ENCODE results near the gene WNT9A.

WNT9A gene

GRCh38 chr1:227922501-227923352 is 25.0 kb downstream of the WNT9A start:
- no peak for TF ChIP-seq TAF1 (IDR thresholded peaks at IDR 0.05; ENCODE audit: low read depth)

DNA sequence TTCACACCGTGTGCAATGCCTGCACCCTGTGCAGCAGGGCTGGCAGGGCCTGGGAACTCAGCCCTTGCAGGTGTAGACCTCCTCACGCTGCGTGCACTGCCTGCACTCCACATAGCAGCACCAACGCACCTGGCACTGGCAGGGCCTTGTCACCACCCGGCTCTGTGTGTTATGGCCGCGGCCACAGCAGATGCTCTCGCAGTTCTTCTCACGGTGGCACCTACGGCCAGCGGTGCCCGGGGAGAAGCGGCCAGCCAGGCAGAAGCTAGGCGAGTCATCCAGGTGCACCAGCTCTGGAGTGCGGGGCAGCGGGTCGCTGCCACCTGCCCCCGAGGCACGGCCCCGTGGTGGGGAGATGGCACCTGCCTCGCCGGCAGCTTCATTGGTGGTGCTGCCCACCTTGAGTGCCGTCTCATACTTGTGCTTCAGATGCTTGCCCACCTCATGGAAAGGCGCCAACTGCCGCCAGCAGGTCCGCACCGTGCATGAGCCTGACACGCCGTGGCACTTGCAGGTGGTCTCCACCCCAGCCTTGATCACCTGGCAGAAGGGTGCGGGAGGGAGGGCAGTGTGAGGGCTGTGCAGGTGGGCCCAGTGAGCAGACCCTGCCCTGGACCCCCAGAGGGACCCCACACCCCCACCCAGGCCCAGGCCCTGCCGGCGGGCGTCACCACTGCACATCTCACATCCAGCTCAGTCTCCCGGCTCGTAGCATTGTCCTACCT is 26.1 kb downstream of the WNT9A start:
- TF ChIP-seq NFIC (IDR thresholded peaks at IDR 0.05) (no peak), EGR1 (IDR thresholded peaks at IDR 0.05) (no peak), CEBPB (IDR thresholded peaks at IDR 0.05) (no peak), EP300 (IDR thresholded peaks at IDR 0.05; ENCODE audit: borderline replicate concordance) (no peak), CREB1 (IDR thresholded peaks at IDR 0.05; ENCODE audit: low read depth) (no peak), YY1 (IDR thresholded peaks at IDR 0.05; ENCODE audit: low read depth) (no peak)

DNA sequence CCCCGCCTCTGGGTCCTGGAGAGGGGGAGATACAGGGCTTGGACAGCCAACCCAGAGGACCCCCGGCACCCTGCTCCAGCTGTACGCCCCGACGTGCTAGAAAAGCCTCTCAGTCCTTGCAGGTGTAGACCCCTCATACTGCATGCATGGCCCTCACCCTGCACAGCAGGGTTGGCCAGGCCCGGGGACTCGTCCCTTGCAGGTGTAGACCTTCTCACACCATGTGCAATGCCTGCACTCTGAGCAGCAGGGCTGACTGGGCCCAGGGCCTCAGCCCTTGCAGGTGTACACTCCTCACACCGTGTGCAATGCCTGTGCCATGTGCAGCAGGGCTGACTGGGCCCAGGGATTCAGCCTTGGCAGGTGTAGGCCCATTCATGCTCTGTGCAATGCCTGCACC is 26.8 kb downstream of the WNT9A start:
- TF ChIP-seq FOXM1 (IDR thresholded peaks at IDR 0.05; ENCODE audit: borderline replicate concordance, low read depth) (no peak), TCF12 (IDR thresholded peaks at IDR 0.05; ENCODE audit: low read depth) (no peak), RAD21 (IDR thresholded peaks at IDR 0.05; ENCODE audit: low read depth) (no peak), CEBPB (IDR thresholded peaks at IDR 0.05) (no peak), TEAD4 (IDR thresholded peaks at IDR 0.05) (no peak), NFIC (IDR thresholded peaks at IDR 0.05) (no peak), EGR1 (IDR thresholded peaks at IDR 0.05) (no peak), YY1 (IDR thresholded peaks at IDR 0.05; ENCODE audit: low read depth) (no peak), TAF1 (IDR thresholded peaks at IDR 0.05; ENCODE audit: low read depth) (no peak), ZBTB7A (IDR thresholded peaks at IDR 0.05; ENCODE audit: low read depth) (no peak), CREB1 (IDR thresholded peaks at IDR 0.05; ENCODE audit: low read depth) (no peak)
- TF ChIP-seq, protein P1, sequence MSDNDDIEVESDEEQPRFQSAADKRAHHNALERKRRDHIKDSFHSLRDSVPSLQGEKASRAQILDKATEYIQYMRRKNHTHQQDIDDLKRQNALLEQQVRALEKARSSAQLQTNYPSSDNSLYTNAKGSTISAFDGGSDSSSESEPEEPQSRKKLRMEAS (IDR thresholded peaks at IDR 0.05), result no peak
- TF ChIP-seq, protein P2, sequence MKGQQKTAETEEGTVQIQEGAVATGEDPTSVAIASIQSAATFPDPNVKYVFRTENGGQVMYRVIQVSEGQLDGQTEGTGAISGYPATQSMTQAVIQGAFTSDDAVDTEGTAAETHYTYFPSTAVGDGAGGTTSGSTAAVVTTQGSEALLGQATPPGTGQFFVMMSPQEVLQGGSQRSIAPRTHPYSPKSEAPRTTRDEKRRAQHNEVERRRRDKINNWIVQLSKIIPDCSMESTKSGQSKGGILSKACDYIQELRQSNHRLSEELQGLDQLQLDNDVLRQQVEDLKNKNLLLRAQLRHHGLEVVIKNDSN (IDR thresholded peaks at IDR 0.05), result no peak
- TF ChIP-seq, protein P3, sequence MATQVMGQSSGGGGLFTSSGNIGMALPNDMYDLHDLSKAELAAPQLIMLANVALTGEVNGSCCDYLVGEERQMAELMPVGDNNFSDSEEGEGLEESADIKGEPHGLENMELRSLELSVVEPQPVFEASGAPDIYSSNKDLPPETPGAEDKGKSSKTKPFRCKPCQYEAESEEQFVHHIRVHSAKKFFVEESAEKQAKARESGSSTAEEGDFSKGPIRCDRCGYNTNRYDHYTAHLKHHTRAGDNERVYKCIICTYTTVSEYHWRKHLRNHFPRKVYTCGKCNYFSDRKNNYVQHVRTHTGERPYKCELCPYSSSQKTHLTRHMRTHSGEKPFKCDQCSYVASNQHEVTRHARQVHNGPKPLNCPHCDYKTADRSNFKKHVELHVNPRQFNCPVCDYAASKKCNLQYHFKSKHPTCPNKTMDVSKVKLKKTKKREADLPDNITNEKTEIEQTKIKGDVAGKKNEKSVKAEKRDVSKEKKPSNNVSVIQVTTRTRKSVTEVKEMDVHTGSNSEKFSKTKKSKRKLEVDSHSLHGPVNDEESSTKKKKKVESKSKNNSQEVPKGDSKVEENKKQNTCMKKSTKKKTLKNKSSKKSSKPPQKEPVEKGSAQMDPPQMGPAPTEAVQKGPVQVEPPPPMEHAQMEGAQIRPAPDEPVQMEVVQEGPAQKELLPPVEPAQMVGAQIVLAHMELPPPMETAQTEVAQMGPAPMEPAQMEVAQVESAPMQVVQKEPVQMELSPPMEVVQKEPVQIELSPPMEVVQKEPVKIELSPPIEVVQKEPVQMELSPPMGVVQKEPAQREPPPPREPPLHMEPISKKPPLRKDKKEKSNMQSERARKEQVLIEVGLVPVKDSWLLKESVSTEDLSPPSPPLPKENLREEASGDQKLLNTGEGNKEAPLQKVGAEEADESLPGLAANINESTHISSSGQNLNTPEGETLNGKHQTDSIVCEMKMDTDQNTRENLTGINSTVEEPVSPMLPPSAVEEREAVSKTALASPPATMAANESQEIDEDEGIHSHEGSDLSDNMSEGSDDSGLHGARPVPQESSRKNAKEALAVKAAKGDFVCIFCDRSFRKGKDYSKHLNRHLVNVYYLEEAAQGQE (IDR thresholded peaks at IDR 0.05; ENCODE audit: low read depth), result no peak

- TF ChIP-seq, protein P2 (IDR thresholded peaks at IDR 0.05), result no peak
Observed at GRCh38 chr1:227920426-227920825, 27.3 kb downstream of the WNT9A start.

DNA sequence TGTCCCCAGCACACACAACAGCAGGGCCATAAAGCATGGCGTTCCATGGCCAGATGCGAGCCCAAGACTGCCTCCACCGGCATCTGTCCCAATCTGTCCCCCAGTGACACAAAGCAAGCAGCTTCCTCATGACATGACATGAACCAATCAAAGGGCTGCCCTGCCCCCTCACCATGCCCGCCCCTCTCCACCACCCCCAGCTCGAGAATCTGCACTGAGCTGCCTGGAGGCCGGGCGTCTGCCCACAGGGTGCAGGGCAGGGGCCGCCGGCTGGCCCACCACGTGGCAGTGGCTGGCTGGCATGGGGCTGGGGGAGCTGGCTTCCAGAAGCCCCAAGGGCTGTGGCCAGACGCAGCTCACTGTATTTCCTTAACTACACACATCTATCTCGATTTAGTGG is 27.8 kb downstream of the WNT9A start:
- no peak for TF ChIP-seq RAD21 (IDR thresholded peaks at IDR 0.05; ENCODE audit: low read depth)
- TF ChIP-seq, protein P1 (IDR thresholded peaks at IDR 0.05), result no peak
- TF ChIP-seq TAF1 (IDR thresholded peaks at IDR 0.05; ENCODE audit: low read depth), result no peak
- TF ChIP-seq, protein P2 (IDR thresholded peaks at IDR 0.05), result no peak
- TF ChIP-seq, protein P3 (IDR thresholded peaks at IDR 0.05; ENCODE audit: low read depth), result no peak
- no peak for TF ChIP-seq CREB1 (IDR thresholded peaks at IDR 0.05; ENCODE audit: low read depth)
- TF ChIP-seq TCF12 (IDR thresholded peaks at IDR 0.05; ENCODE audit: low read depth), result no peak
- TF ChIP-seq EGR1 (IDR thresholded peaks at IDR 0.05), result no peak
- TF ChIP-seq TEAD4 (IDR thresholded peaks at IDR 0.05), result no peak
- TF ChIP-seq YY1 (IDR thresholded peaks at IDR 0.05; ENCODE audit: low read depth), result no peak
- TF ChIP-seq CEBPB (IDR thresholded peaks at IDR 0.05), result no peak
- no peak for TF ChIP-seq FOXM1 (IDR thresholded peaks at IDR 0.05; ENCODE audit: borderline replicate concordance, low read depth)

DNA sequence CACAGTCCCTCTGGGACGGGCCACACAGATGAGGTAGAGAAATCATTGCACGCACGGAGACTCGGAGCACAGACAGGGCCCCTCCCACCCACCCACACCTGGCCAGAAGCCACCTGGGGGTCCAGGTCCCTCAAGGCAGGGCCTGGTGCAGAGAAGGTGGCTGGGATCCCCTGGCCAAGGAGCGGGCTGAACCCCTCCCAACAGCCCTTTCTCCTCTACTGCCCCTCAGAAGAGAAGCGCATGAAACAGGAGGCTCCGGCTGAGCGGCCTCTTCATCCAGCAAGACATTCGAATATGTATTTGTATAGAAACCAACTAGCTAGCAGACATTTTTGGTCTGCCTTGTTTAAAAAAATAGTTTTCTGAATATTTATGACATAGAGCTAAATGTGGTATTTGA is 29.0 kb downstream of the WNT9A start:
- TF ChIP-seq CREB1 (IDR thresholded peaks at IDR 0.05; ENCODE audit: low read depth), result no peak
- no peak for TF ChIP-seq TEAD4 (IDR thresholded peaks at IDR 0.05)
- TF ChIP-seq CEBPB (IDR thresholded peaks at IDR 0.05), result no peak
- no peak for TF ChIP-seq FOXM1 (IDR thresholded peaks at IDR 0.05; ENCODE audit: borderline replicate concordance, low read depth)
- no peak for TF ChIP-seq TCF12 (IDR thresholded peaks at IDR 0.05; ENCODE audit: low read depth)
- no peak for TF ChIP-seq TAF1 (IDR thresholded peaks at IDR 0.05; ENCODE audit: low read depth)
- TF ChIP-seq, protein P2 (IDR thresholded peaks at IDR 0.05), result no peak
- TF ChIP-seq YY1 (IDR thresholded peaks at IDR 0.05; ENCODE audit: low read depth), result no peak
- no peak for TF ChIP-seq ZBTB7A (IDR thresholded peaks at IDR 0.05; ENCODE audit: low read depth)
- TF ChIP-seq, protein P1 (IDR thresholded peaks at IDR 0.05), result no peak
- TF ChIP-seq EGR1 (IDR thresholded peaks at IDR 0.05), result no peak
- TF ChIP-seq, protein P3 (IDR thresholded peaks at IDR 0.05; ENCODE audit: low read depth), result no peak
- no peak for TF ChIP-seq EP300 (IDR thresholded peaks at IDR 0.05; ENCODE audit: borderline replicate concordance)
- no peak for TF ChIP-seq NFIC (IDR thresholded peaks at IDR 0.05)
- TF ChIP-seq RAD21 (IDR thresholded peaks at IDR 0.05; ENCODE audit: low read depth), result no peak
